Globus pallidus (tissue), 1 donor: Measurements from ENCODE around the gene HBD.
"Not testable (repeated sequence)": the region's sequence is repeated elsewhere in the genome, so short reads cannot be mapped to it uniquely, and the experiment has no call there.

Experiments used
- DNase-seq: peaks from one replicate; pipeline ENCODE4 v3.0.0-alpha.2; 2015; ENCODE audit warnings: low spot score

HBD gene

DNA sequence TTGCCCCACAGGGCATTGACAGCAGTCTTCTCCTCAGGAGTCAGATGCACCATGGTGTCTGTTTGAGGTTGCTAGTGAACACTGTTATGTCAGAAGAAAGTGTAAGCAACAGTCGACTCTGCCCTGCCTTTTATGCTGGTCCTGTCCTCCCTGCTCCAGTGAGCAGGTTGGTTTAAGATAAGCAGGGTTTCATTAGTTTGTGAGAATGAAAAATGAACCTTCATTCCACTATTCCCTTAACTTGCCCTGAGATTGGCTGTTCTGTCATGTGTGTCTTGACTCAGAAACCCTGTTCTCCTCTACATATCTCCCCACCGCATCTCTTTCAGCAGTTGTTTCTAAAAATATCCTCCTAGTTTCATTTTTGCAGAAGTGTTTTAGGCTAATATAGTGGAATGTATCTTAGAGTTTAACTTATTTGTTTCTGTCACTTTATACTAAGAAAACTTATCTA, at the start of gene HBD:
TSS of gene HBD (minus strand) at position 103 of the 454 bp plus-strand sequence. CDS start at position 53, 50 bp downstream.
- no peak for DNase-seq

DNA sequence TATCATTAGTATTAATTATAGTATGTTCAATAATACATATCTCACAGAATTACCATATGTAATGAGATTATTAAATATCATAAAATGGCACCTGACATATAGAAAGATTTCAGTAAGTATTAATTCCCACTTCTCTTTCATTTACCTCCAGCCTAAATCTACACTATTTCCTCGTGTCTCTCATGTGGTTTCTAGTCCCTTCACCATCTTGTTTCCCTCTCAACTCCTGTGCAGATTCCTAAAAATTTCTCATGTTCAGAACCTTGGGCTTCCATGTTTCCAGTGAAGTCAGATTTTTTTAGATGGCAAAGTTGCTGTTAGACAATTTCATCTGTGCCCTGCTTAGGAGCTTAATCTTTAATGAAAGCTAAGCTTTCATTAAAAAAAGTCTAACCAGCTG, 49.6 kb upstream of the HBD start:
- no peak for DNase-seq

DNA sequence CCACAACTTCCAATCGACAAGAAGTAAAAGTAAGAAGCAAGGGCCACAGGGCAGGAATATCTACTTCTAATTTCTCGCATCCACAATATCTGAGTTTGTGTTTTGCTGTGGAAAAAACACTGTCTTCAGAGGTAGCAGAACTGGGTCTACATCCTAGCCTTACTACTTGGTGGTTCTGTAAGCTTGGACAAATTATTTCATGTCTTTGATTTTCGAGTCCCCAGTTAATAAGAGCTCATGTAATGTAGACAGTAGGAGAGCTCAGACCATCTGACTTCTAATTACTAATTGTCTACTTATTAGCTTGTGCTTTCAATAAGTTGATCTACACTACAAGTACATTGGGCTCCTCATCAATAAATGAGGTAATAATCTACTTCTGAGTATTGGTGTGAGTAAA, 48.8 kb upstream of the HBD start:
- no peak for DNase-seq

DNA sequence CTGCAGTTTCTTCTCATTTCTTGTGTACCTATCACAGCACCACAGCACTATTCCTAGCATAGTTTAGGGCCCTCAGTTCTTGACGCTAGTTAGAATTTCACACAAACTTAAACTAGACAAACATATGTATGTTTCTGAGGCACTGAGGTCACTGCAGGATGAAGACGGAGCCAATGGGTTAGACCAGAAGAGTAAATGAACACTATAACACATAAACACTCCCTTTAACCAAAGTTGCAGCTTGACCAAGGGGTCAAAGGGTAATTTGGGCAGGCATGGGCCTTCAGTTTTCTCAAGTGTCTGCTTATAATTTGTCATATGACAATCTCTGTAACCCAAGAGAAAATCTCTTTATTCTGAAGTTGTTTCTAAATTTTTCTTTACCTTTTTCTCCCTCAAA, 48.3 kb upstream of the HBD start:
- no peak for DNase-seq

DNA sequence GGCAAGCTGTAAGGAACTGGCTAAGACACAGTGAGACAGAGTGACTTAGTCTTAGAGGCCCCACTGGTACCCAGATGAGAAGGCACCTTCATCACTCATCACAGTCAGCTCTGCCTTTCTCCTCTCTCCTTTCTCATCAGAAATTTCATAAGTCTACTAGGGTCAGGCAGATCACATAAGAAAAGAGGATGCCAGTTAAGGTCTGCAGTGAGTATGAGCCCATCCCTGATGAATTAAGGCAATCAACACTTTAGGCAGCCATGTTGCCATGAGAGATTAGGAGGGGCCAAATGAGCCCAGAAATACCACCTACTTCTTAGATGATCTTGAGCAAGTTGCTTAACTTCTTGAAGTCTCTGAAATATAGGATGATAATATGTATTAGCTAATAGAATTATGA, 47.3 kb upstream of the HBD start:
- DNase-seq, result no peak

DNA sequence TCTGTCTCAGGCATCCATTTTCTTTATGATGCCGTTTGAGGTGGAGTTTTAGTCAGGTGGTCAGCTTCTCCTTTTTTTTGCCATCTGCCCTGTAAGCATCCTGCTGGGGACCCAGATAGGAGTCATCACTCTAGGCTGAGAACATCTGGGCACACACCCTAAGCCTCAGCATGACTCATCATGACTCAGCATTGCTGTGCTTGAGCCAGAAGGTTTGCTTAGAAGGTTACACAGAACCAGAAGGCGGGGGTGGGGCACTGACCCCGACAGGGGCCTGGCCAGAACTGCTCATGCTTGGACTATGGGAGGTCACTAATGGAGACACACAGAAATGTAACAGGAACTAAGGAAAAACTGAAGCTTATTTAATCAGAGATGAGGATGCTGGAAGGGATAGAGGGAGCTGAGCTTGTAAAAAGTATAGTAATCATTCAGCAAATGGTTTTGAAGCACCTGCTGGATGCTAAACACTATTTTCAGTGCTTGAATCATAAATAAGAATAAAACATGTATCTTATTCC, 46.4 kb upstream of the HBD start:
- no peak for DNase-seq

DNA sequence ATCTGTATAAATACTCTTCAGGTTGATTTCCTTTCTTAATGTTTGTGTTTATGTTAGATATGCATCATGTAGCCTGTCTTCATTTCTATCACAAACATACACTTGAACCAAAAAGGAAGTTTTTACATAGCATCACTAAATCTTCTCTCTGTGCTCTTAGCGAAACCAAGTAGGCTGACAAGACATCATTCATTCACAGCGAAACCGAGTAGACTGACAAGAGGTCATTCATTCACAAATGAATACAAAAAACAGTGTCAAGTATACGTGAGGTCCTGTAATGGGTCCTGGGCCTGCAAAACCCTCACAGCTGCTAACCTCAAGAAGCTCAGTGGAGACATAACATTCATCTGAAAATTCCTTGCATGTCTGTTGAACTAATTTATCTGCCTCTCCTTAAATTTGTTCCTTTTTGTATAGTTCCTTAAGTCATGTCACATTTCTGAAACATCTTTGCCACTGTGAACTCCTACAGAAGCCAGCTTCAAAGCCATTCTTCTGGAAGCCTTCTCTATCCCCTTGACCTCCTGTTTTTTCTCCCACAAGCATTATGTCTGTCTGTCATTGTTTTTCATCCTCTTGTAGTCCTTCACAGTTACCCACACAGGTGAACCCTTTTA, 45.3 kb upstream of the HBD start:
- no peak for DNase-seq

DNA sequence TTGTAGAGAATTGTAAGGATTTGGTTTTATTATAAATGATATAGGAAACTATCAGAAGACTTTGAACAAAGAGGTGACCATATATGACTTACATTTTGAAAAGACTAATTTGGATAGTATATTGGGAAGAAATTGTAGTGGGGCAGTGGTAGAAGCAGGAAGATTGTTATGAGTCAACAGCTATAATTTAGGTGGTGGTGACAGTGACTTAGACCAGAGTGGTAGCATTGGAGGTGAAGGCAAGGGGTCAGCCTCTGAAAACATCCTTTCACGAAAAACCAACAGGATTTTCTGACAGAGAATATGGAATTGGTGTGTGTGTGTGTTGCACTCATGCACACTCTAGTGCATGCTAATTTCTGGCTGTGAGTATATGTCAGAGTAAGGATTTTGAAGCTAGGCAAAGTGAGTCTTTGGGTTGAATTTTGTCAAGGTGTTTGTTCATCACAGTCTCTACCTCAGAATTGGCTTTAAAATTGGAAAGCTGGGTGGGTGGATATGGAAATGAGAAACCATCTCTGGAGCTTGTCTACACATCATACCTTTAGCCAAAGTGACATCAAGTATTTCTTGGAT, 43.6 kb upstream of the HBD start:
- DNase-seq, result no peak

DNA sequence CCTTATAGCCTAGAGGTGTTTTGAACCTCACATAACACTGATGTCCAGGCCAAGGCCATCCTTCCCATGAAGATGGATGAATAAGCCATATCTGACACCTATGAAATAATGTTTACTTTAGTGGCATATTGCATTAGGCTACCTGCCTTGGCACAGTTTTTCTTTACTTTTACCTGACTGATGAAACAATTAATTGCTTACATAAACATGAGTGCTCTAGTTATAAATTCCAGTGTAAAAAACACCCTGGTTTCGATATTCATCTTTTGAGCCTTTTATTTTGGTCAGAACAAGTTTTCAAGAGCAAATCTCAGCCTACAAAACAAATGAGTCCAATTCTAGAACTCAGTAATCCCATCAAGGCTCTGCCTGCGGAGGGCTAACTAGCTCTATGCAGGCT, 42.4 kb upstream of the HBD start:
- no peak for DNase-seq

DNA sequence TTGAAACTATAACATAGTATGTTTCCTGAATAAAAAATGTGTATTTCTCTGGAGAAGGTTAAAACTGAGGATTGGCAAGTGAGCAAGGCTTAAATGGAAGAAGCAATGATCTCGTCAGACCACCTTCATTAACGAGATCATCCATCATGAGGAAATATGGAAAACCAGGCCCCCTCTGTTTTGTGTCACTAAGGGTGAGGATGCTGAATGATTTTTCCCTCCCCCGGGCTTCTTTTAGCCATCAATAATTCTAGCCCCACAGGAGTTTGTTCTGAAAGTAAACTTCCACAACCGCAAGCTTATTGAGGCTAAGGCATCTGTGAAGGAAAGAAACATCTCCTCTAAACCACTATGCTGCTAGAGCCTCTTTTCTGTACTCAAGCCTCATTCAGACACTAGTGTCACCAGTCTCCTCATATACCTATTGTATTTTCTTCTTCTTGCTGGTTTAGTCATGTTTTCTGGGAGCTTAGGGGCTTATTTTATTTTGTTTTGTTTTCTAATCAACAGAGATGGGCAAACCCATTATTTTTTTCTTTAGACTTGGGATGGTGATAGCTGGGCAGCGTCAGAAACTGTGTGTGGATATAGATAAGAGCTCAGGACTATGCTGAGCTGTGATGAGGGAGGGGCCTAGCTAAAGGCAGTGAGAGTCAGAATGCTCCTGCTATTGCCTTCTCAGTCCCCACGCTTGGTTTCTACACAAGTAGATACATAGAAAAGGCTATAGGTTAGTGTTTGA, 41.3 kb upstream of the HBD start:
- no peak for DNase-seq

DNA sequence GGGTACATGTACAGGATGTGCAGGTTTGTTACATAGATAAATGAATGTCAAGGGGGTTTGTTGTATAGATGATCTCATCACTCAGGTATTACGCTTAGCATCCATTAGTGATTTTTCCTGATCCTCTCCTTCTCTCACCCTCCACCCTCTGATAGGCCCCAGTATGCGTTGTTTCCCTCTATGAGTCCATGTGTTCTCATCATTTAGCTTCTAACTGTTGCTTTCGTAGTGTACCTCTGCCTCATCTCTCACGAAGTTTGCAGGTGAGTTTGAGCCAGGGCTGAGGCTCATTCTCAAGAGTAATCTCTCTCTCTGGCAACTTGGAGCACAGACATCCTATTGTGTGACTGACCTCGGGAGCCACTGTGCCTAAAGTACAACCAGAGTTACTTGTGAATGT, 40.1 kb upstream of the HBD start:
- no peak for DNase-seq

DNA sequence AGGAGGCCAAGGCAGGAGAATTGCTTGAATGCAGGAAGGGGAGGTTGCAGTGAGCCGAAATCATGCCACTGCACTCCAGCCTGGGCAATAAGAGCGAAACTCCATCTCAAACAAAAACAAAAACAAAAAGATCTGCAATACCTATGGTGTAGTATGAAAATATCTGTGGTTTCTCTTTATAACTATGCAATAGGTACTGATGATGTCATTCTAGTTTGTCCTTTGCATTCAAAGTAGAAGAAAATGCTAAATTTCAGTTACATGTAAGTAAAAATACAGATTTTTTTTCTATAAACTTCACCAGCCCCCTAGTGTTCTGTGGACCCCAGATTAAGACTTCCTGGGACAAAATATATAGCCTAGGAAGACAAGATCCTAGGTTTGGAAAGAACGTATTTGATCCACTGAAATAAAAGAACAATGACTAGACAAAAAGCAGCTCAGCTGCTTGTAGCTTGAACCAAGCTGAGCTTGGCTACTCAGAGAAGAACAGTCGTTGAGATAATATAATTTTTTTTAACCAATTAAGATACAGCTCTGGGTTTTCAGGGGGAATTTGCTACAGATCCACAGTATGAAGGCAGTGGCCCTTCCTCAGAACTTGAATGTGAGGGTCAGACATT, 38.2 kb upstream of the HBD start:
- no peak for DNase-seq

DNA sequence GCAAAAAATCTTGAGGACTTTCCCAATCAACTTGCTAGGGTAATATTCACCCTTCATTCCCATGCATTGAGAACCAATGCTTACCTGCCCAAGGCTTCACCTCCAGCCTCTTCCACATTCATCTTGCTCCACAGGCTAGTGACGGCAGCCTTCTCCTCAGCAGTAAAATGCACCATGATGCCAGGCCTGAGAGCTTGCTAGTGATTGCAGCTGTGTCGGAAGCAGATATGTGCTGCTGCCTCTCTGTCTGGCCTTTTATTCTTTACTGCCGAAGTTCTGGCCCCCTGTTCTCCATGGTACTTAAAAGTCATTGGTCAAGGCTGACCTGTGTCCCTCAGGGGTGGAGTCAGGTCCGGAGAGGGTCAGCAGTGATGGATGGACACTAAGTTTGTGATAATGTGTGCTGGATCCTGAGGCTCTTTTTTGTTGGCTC, 35.4 kb upstream of the HBD start, which contains the start of gene HBE1:
TSS of gene HBE1 (minus strand) at position 231 of the 433 bp plus-strand sequence. CDS start at position 176, 55 bp downstream.
- DNase-seq, result no peak

DNA sequence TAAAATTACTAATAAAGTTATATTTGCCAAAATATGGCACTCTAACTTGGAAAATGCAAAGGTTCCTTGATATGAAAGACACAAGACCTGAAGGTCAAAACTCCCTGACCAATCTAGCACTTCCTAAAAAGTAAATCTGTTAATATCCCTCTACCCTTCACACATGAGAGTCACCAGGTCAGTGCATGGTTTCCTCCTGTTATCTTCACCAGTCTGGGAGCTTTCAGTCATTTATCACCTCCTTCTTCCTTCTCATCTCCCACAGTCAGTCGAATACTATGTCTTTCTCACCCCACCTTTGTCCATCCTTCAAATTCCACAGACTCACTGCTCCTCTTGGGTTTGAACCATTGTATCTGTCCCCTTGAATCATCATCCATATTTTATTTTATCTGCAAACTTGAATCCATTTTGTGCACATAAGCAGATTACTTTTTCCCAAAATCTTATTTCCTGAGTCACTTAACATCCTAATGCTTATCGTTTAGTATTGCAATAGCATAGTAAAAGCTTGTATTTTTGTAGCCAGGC, 32.8 kb upstream of the HBD start:
- no peak for DNase-seq

DNA sequence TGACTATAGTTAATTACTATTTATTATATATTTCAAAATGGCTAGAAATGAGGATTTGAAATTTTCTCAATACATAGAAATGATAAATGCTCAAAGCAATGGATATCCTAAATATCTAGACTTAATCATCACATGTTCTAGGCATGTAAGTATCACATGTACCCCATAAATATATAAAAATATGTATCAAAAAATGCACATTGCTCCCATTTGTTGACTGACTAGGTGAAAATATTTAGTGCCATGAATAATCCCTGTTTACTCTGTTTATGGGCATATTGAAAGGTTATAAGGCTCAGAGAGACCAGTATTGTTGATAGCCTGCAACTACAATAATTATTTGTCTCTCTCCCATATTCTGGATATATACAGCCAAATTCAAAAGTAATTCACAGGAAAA, 32.3 kb upstream of the HBD start:
- no peak for DNase-seq

DNA sequence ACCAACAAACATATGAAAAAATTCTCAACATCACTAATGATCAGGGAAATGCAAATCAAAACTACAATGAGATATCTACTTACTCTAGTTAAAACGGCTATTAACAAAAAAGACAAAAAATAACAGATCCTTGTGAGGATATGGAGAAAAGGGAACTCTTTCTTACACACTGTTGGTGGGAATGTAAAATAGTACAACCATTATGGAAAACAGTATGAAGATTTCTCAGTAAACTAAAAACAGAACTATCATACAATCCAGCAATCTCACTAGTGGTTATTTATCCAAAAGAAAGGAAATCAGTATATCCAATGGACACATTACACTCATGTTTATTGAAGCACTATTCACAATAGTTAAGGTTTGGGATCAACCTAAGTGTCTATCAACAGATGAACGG, 31.5 kb upstream of the HBD start:
- no peak for DNase-seq

DNA sequence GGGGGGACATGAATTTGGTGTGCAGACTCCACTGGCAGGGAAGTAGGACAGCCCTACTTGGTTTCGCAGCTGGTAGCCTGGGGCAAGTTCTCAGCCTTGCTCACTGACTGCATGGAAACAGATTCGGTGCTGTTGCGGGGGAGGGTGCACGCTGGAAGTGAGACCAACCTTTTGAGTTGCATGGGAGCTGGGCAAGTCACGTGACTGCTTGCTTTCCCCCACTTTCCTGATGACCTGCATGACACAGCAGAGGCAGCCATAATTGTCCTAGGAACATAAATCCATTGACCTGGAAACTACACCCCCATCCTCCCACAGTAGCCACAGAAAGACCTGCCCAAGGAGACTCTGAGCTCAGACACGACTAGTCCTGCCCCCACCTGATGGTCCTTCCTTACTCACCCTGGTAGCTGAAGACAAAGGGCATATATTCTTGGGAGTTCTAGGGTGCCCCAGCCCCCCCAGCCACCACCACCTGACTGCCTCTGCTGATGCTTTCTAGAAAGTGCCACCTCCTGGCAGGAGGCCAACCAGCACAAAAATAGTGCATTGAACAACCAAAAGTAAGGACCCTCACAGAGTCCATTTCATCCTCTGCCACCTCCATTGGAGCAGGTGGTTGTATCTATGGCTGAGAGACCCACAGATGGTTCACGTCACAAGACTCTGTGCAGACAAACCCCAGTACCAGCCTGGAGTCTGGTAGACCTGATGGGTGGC, 24.4 kb upstream of the HBD start:
- no peak for DNase-seq

DNA sequence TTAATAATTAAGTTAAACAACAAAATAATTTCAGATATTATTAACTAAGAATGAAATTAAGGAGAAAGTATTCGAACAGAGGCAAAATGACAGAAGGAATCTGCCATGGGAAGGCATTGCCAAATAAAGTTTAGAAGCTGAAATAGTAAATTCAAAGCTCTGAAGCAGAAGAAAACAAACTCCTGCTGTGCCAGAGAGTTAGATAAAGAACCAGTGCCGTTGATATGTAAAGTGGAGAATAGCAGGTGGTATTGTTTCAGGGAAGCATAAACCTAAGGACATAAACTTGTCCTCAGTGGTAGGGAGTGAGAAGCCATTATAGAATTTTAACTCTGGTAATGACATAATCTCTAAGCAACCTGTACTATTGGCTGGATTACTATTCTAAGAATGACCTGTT, 23.0 kb upstream of the HBD start:
- DNase-seq, result no peak

DNA sequence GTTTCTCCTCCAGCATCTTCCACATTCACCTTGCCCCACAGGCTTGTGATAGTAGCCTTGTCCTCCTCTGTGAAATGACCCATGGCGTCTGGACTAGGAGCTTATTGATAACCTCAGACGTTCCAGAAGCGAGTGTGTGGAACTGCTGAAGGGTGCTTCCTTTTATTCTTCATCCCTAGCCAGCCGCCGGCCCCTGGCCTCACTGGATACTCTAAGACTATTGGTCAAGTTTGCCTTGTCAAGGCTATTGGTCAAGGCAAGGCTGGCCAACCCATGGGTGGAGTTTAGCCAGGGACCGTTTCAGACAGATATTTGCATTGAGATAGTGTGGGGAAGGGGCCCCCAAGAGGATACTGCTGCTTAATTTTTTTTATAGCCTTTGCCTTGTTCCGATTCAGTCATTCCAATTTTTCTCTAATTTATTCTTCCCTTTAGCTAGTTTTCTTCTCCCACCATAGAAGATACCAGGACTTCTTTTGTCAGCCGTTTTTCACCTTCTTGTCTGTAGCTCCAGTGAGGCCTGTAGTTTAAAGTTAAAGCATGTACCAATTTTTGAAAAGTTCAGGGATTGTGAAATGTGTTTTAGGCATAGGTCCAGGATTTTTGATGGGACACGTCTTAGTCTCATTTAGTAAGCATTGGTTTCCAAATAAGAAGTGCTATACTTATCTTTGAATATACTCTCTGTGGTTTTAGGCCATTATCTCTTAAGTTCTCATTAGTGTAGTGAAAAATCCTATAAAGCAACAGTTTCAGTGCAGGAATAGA, 20.5 kb upstream of the HBD start, which contains the start of gene HBG2:
TSS of gene HBG2 (minus strand) at position 136 of the 768 bp plus-strand sequence. CDS start at position 83, 53 bp downstream.
- not testable (repeated sequence) for DNase-seq

DNA sequence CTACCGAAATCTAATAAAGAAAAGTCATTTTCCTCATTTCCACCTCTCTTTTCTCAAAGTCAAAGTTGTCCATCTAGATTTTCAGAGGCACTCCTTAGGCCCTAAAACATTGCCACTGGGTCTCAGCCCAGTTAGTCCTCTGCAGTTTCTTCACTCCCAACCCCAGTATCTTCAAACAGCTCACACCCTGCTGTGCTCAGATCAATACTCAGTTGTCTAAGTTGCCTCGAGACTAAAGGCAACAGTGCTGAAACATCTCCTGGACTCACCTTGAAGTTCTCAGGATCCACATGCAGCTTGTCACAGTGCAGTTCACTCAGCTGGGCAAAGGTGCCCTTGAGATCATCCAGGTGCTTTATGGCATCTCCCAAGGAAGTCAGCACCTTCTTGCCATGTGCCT, 19.7 kb upstream of the HBD start:
- DNase-seq, result not testable (repeated sequence)

DNA sequence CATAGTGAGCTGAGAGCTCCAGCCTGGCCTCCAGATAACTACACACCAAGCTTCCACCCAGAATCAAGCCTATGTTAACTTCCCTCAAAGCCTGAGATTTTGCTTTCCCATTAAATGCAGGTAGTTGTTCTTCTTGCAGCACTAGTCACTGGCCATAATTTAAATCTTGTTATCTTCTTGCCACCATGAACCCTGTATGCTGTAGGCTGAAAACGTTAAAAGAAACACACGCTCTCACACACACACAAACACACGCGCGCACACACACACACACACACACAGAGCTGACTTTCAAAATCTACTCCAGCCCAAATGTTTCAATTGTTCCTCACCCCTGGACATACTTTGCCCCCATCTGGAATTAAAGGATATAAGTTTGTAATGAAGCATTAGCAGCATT, 19.2 kb upstream of the HBD start:
- not testable (repeated sequence) for DNase-seq
